Activated CD4-positive, alpha-beta T cell treated with anti-CD3 and anti-CD28 coated beads for 36 hours (primary cell): ENCODE results near the gene ATXN1. TPM values are rescaled to one million over a fixed set of nuclear protein-coding genes. Genes with fewer than 3 reads are reported as not detected.
A peak's percentile ranks its signal among the peaks of the same experiment; 100 is the strongest.

ENCODE experiments used
- ATAC-seq: fragments of 200-7000 bp; cut with Tn5 transposase; one replicate; pipeline ENCODE4 v1.10.0; 2021; ENCODE audit warnings: mild to moderate bottlenecking, moderate library complexity
- CTCF ChIA-PET: fragments of 350-600 bp; sonication (Branson Sonifier 250); formaldehyde crosslinking; loops from one replicate; lab custom pipeline; 2021; ENCODE audit warnings: antibody characterized with exemption; lab: Charles Lee
- POLR2A ChIA-PET: fragments of 350-600 bp; sonication (Branson Sonifier 250); formaldehyde crosslinking; loops from one replicate; lab custom pipeline; 2021; ENCODE audit warnings: antibody characterized with exemption, inconsistent platforms; lab: Charles Lee
- DNase-seq: peaks from one replicate; pipeline ENCODE4 v3.0.0-alpha.2; 2020
- H3K27ac Mint-ChIP-seq: one replicate; pipeline ENCODE4 v1.8.0; 2021; ENCODE audit warnings: mixed read lengths
- H3K27me3 Mint-ChIP-seq: one replicate; pipeline ENCODE4 v1.8.0; 2021; ENCODE audit warnings: mixed read lengths
- H3K36me3 Mint-ChIP-seq: one replicate; pipeline ENCODE4 v1.8.0; 2021; ENCODE audit warnings: low read depth, mixed read lengths
- H3K4me1 Mint-ChIP-seq: one replicate; pipeline ENCODE4 v1.8.0; 2021; ENCODE audit warnings: mixed read lengths
- H3K4me3 Mint-ChIP-seq: one replicate; pipeline ENCODE4 v1.8.0; 2021; ENCODE audit warnings: mild to moderate bottlenecking, moderate library complexity, mixed read lengths
- H3K9me3 Mint-ChIP-seq: one replicate; pipeline ENCODE4 v1.8.0; 2021; ENCODE audit warnings: low read depth, mixed read lengths
- intact Hi-C, 2 experiments: fragments of 100-400 bp; cut with DNase I in 1 of 2; cut with micrococcal nuclease in 1 of 2; formaldehyde crosslinking; loops; one replicate each; pipeline versions ENCODE4 v1.14.2 to v1.15.1; 2022 to 2024; cut with DNase I, micrococcal nuclease
- total RNA-seq, 2 experiments: library from RNA; stranded (reverse); gene quantifications; one replicate each; pipeline ENCODE4 v1.2.3, GENCODE V29; 2021

Gene ATXN1
- total RNA-seq, 2 experiments from 2014 or later = 19.8 to 22.8 TPM

DNA sequence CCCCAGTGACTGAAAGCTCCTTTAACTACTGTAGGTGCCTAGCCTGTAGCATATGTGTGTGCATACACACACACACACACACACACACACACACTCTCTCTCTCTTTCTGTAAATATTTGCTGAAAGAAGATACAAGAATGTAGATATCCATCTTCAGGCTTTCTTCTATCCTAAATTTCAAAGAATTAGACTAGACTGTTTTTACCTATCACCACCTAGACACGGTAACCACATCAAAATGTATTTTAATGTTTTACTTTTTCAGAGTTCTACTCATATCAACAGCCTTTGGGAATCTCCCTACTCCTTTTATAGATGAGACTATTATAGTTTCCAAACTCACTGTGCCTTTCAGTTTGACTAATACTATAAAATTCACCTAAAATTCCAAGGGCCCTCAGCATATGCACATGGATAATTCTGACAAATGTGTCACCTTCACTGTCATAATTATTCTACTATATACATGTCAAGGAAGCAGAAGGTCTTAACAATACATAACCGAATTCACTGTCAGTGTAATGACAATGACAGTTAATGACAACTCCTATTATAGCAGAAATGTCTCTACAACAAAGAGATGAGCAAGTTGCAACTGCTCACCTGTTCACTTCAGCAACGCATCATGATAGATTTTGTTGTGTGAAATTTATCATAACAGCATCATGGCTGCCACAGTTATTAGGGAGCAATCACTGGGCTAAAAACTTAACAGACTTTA lies 286.3 kb downstream of the ATXN1 start:
- Mint-ChIP-seq H3K4me3 (peak overlapping the region; percentile 22), H3K4me1 (peaks cover 76% of the 10 kb centered on the region), H3K27me3 (no peaks in the 10 kb centered on the region), H3K9me3 (peaks cover 3% of the 10 kb centered on the region), H3K36me3 (peaks cover 29% of the 10 kb centered on the region), H3K27ac (peak overlapping the region; percentile 85)
- ATAC-seq (peak; percentile 61), DNase-seq (no peak)
- POLR2A ChIA-PET = interaction anchor here (1.1 kb wide), 1 partner anchor 54 kb away, joined by 3 read pairs; no protein-coding TSS in a partner anchor
- intact Hi-C loops = loop anchor here (1.0 to 5.0 kb wide), 8 partner anchors 32 to 698 kb away; no protein-coding TSS in a partner anchor
- CTCF ChIA-PET = interaction anchor here (0.7 to 1.5 kb wide), 6 partner anchors 60 to 536 kb away, joined by 3 to 5 read pairs (median 3); partner anchors contain the start of gene ATXN1

DNA sequence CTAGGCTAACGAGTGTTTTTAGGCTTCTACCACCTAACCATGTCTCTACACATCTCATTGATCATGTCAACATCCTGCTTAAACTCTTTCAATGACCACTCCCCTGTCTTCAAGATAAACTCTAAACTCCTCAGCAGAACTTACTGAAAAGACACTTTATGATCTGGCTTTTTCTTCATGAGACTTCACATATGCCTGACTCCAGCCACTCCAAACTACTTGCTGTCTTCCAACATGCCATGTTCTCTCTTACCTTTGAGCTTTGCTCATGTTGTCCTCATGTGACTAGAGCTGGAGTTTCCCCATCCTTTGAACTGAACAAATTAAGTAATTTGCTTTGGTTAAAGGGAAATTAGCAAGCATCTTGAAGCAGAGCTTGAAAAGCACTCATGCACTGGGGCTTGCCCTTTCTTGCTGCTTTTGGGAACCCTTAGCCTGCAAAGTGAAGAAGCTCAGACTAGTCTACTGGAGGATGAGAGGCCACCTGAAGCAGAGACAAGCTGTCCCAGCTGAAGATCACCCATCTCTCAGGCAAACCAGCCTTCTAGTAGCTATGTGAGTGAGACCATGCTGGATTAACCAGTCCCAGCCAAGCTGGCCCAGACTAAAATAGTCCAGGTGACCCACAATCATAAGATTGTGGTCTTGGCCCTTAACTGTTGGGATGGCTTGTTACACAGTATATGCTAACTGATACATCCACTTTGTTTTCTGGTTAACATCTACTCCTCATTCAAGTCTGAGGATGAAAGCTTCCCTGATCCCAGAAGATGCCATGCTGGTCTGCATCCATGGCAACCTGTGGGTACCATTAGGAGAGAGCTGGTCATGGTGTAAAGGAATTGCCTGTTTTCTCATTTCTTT lies 287.1 kb downstream of the ATXN1 start:
- CTCF ChIA-PET = interaction anchor here (0.6 to 1.5 kb wide), 7 partner anchors 35 to 302 kb away, joined by 3 to 5 read pairs (median 3); partner anchors contain the start of gene ATXN1
- Mint-ChIP-seq H3K27me3 (no peaks in the 10 kb centered on the region), H3K4me3 (peak overlapping the region; percentile 4), H3K27ac (peak overlapping the region; percentile 87), H3K4me1 (peaks cover 79% of the 10 kb centered on the region), H3K9me3 (peaks cover 3% of the 10 kb centered on the region), H3K36me3 (peaks cover 25% of the 10 kb centered on the region)
- POLR2A ChIA-PET = interaction anchor here (0.8 to 1.1 kb wide), 2 partner anchors 53 to 59 kb away, joined by 3 to 5 read pairs; no protein-coding TSS in a partner anchor
- DNase-seq (peak; percentile 32), ATAC-seq (peak; percentile 17)
- intact Hi-C loops = loop anchor here (1.0 to 5.0 kb wide), 9 partner anchors 31 to 697 kb away; no protein-coding TSS in a partner anchor

DNA sequence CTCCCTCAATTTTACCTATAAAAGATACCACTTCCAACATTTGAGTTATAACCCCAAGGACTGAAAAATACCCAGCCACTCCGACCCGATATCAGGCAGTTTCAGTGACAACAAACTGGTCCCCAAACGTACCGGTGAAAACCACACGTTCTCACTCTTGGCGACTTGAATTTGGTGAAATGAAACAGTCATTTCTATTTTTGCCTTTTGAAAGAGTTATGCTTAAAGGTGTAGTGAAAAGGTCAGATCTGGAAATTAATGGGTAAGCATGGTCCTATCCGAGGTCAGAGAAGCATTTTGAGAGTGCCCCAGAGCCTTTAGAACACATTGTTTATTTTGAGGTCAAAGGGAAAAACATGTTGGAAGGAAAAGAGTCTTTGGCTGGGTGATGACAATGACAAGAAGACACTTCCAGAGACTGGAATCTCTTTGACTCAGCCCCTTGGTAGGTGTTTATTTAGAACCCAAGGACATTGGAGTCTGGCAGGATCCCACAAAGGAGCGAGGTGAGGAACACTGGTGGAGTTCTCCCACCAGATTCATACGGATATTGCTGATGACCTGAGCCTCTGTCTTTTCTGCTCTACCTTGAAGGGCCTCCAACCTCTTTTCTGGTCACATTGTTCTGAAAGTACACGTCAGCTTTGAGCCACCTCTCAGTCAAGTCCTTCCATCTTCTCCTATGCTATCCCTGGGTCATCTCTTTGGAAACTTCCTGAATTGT lies 287.9 kb downstream of the ATXN1 start:
- POLR2A ChIA-PET = interaction anchor here (1.1 kb wide), 1 partner anchor 53 kb away, joined by 3 read pairs; no protein-coding TSS in a partner anchor
- peak; percentile 8 for ATAC-seq

DNA sequence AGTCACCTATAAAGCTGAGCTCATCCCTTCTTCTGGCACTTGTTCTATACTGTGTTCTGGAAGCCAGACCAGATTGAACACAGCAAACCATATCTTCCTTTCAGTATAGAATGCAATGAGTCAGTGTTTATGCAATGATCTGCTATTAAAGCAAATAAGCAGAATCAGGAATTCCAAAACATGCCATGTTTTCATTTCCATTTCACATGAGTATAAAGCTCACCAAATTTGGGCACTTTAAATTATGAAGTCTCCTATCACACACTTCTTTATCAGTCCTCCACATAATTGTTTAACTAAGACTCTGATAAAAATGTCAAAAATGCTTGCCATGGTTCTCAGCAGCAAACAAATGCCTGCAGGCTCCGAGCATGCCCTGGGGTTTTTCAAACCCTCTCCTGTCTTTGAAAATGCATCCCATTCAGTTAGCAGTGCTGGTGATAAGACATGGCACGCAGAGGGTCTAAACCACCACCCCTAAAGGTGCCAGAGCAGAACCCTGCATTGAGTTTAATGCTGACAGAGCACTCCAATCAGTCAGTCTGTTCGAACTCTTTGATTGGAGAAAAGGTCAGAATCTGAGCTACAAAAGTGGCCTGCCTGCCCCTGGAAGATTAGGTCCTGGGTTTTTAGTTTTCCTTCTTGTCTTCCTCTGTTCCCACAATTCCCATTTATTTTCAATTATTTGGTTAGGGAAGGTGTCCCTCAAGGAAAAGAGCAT lies 288.8 kb downstream of the ATXN1 start:
- ChIA-PET CTCF (interaction anchor here (0.8 to 2.0 kb wide), 4 partner anchors 8 to 241 kb away, joined by 3 to 8 read pairs (median 3); no protein-coding TSS in a partner anchor), POLR2A (interaction anchor here (1.7 kb wide), 1 partner anchor 35 kb away, joined by 4 read pairs; no protein-coding TSS in a partner anchor)
- H3K4me3 Mint-ChIP-seq = no peak overlapping the region
- H3K27me3 Mint-ChIP-seq = no peaks in the 10 kb centered on the region
- ATAC-seq (no peak), DNase-seq (no peak)
- no peak overlapping the region for H3K27ac Mint-ChIP-seq
- H3K36me3 Mint-ChIP-seq = peaks cover 25% of the 10 kb centered on the region
- peaks cover 3% of the 10 kb centered on the region for H3K9me3 Mint-ChIP-seq
- intact Hi-C loops = loop anchor here (2.0 to 5.0 kb wide), 4 partner anchors 35 to 695 kb away; no protein-coding TSS in a partner anchor
- H3K4me1 Mint-ChIP-seq = peaks cover 80% of the 10 kb centered on the region

More for the DNA sequence above, 287.9 kb downstream of the ATXN1 start:
- Mint-ChIP-seq H3K27me3 (no peaks in the 10 kb centered on the region), H3K4me3 (peak overlapping the region; percentile 12), H3K27ac (peak overlapping the region; percentile 87), H3K9me3 (peaks cover 3% of the 10 kb centered on the region), H3K36me3 (peaks cover 25% of the 10 kb centered on the region), H3K4me1 (peaks cover 81% of the 10 kb centered on the region)
- intact Hi-C loops = loop anchor here (2.0 to 5.0 kb wide), 4 partner anchors 36 to 696 kb away; no protein-coding TSS in a partner anchor
- peak; percentile 43 for DNase-seq
- CTCF ChIA-PET = interaction anchor here (1.2 to 1.5 kb wide), 2 partner anchors 60 to 64 kb away, joined by 3 to 5 read pairs; no protein-coding TSS in a partner anchor

DNA sequence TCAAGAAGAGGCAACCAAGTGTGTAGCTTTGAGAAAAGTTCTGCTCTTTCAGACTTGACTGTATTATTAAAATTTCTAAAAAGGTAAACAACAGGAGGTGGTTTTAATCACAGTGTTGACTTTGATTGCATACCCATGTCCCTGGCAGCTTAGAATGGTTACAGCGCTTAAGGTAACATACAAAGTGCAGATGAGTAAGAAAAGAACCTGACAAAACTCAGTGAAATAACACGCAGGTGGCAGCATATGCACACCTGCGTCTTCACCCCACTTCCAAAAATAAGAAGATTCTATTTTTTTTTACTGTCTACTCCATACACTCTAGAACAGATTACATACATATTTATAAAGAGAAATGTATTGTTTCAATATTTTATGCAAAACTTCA lies 289.4 kb downstream of the ATXN1 start:
- no peak overlapping the region for H3K27ac Mint-ChIP-seq
- H3K9me3 Mint-ChIP-seq = peaks cover 3% of the 10 kb centered on the region
- ChIA-PET CTCF (interaction anchor here (0.8 to 2.0 kb wide), 6 partner anchors 9 to 241 kb away, joined by 3 to 8 read pairs (median 4); no protein-coding TSS in a partner anchor), POLR2A (interaction anchor here (1.7 kb wide), 1 partner anchor 35 kb away, joined by 4 read pairs; no protein-coding TSS in a partner anchor)
- H3K27me3 Mint-ChIP-seq = no peaks in the 10 kb centered on the region
- peaks cover 20% of the 10 kb centered on the region for H3K36me3 Mint-ChIP-seq
- DNase-seq (no peak), ATAC-seq (no peak)
- H3K4me3 Mint-ChIP-seq = no peak overlapping the region
- intact Hi-C loops = loop anchor here (2.0 to 5.0 kb wide), 5 partner anchors 19 to 695 kb away; no protein-coding TSS in a partner anchor
- H3K4me1 Mint-ChIP-seq = peaks cover 81% of the 10 kb centered on the region

DNA sequence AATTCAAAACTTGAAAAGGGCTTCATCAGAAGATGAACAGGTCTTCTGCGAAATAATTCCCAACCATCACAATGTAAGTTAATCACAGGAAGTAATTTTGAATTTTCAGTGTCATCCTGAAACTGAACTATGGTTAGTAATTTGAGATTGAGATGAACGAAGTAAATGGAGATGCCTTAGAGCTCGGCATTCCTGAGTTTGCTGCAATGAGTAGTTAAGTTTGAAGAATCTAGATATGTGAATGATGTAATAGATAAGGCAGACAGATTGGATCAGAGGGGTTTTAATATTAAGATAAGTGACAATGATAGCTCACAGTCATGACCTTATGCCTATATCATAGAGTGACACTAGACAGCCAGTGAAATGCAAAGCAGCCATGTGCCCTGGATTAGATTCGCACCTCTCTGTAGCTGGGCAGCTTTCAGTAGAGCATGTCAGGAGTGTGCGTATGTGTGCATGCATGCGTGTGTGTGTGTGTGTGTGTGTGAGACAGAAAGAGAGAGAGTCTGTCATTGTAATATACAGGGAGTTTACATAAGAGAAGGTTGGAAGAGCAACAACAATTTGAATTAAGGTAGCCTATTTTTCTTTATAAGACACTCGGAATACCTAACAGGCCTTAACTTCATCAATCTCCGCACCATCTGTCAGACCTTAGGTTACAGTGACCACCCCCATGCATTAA lies 289.9 kb downstream of the ATXN1 start:
- intact Hi-C loops = loop anchor here (2.0 to 5.0 kb wide), 4 partner anchors 19 to 694 kb away; no protein-coding TSS in a partner anchor
- peak; percentile 45 for ATAC-seq
- H3K27me3 Mint-ChIP-seq = no peaks in the 10 kb centered on the region
- peaks cover 3% of the 10 kb centered on the region for H3K9me3 Mint-ChIP-seq
- H3K4me3 Mint-ChIP-seq = no peak overlapping the region
- H3K36me3 Mint-ChIP-seq = peaks cover 16% of the 10 kb centered on the region
- H3K27ac Mint-ChIP-seq = peak overlapping the region; percentile 60
- ChIA-PET POLR2A (interaction anchor here (0.6 to 1.7 kb wide), 4 partner anchors 10 to 260 kb away, joined by 3 to 5 read pairs (median 4); no protein-coding TSS in a partner anchor), CTCF (interaction anchor here (0.8 to 2.0 kb wide), 7 partner anchors 9 to 242 kb away, joined by 3 to 8 read pairs (median 4); no protein-coding TSS in a partner anchor)
- peaks cover 79% of the 10 kb centered on the region for H3K4me1 Mint-ChIP-seq
- peak; percentile 36 for DNase-seq

DNA sequence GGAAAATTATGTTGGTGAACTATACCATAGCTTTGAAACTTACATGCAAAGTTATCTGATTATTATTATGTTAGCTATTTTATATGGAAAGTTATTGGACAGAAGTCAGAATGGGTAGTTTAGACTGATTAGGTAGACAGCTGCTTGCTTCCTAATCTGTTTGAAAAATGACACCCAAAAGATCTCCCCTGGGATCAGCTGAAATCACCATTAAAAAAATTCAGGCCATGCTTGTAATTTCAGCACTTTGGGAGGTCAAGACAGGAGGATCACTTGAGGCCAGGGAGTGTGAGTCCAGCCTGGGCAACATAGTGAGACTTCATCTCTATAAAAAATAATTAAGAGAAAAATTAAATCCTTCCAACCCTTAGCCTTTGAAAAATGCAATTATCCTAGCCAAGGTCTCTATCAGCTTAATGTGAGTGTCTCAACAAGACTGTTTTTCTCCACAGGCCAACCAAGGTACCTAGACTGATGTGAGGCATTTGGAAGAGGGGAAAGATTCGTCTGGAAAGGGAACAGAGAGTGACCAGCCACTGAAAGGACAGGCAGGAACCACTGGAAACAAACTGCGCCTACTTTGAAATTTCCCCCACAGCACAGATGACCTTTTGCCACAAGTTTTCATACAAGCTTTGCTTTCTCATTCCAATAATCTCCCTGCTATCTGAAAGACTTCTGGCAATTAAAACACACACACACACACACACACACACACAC lies 290.6 kb downstream of the ATXN1 start:
- H3K27me3 Mint-ChIP-seq = no peaks in the 10 kb centered on the region

DNA sequence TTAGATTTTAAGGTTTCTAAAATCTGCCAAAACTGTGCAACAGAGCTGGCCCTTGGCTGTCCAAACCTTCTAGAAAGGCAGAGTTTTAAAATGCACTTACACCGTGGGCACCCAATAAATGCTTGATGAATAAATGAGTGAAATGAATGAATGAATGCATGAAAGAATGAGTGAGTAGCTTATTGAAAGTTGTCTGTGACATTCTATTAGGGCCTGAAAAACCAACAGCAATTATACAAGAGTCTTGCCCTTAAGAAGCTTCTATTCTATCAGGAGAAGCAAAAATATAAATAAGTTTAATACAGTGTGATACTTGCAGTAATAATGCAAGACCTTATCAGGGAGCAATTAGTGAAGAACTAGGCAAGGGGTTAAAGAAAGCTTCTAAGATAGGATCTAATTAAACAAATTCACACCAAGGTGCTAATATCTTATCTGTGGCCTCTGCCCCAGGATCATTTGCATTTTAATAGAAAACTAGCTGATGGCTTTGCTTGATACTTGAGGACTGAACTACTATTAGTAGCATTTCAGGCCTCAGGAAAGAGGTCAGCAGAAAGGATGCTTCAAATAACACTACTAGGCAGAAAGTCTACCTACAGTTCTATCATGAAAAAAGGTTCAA lies 292.2 kb downstream of the ATXN1 start:
- intact Hi-C loops = no loop called here
- ChIA-PET POLR2A (interaction anchor here (0.7 kb wide), 1 partner anchor 149 kb away, joined by 3 read pairs; no protein-coding TSS in a partner anchor), CTCF (interaction anchor here (0.6 to 1.3 kb wide), 2 partner anchors 45 to 919 kb away, joined by 3 read pairs; no protein-coding TSS in a partner anchor)
- ATAC-seq = no peak
- H3K4me1 Mint-ChIP-seq = peaks cover 68% of the 10 kb centered on the region
- no peak for DNase-seq
- H3K4me3 Mint-ChIP-seq = no peak overlapping the region
- peaks cover 3% of the 10 kb centered on the region for H3K9me3 Mint-ChIP-seq
- H3K27ac Mint-ChIP-seq = no peak overlapping the region
- H3K27me3 Mint-ChIP-seq = no peaks in the 10 kb centered on the region
- H3K36me3 Mint-ChIP-seq = peaks cover 22% of the 10 kb centered on the region

More for the DNA sequence above, 290.6 kb downstream of the ATXN1 start:
- peak overlapping the region; percentile 60 for H3K27ac Mint-ChIP-seq
- ATAC-seq (no peak), DNase-seq (no peak)
- peaks cover 3% of the 10 kb centered on the region for H3K9me3 Mint-ChIP-seq
- H3K4me3 Mint-ChIP-seq = no peak overlapping the region
- ChIA-PET POLR2A (interaction anchor here (0.5 to 1.7 kb wide), 6 partner anchors 10 to 261 kb away, joined by 3 to 5 read pairs (median 3); no protein-coding TSS in a partner anchor), CTCF (interaction anchor here (0.5 to 2.0 kb wide), 7 partner anchors 10 to 304 kb away, joined by 3 to 8 read pairs (median 4); no protein-coding TSS in a partner anchor)
- H3K36me3 Mint-ChIP-seq = peaks cover 17% of the 10 kb centered on the region
- peaks cover 79% of the 10 kb centered on the region for H3K4me1 Mint-ChIP-seq
- intact Hi-C loops = loop anchor here (2.0 to 5.0 kb wide), 4 partner anchors 18 to 693 kb away; no protein-coding TSS in a partner anchor
